ENCODE measurements around the gene CPB2.

DNA sequence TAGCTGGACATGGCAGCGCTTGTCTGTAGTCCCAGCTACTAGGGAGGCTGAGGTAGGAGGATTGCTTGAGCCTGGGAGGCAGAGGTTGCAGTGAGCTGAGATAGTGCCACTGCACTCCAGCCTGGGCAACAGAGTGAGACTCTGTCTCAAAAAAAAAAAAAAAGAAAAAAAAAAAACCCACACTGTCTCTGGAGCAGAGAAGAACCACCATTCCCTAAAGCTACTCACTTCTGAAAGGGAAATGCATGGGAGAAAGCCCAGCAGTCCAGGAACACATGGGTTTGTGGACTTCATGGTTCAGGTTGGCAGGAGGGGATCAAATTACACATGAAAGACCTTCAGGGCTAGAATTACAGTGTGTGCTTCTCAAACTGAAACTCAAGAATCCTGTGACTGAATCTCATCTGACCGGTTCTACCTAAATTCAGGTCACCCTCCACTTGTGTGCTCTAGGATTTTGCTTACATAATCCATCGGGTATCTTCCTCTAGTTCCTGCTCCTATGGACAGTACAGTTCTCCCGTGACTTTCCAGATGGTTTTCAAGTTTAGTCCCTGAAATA, 30.2 kb upstream of the CPB2 start:
- no peak for TF ChIP-seq POLR2A (IDR thresholded peaks at IDR 0.05; ENCODE audit: control extremely low read depth in 1 of 2, low read depth in 2 of 2, low read length in 2 of 2)
- TF ChIP-seq TEAD4 (IDR thresholded peaks at IDR 0.05; ENCODE audit: low read depth, low read length): no peak
- TF ChIP-seq SP2 (IDR thresholded peaks at IDR 0.05; ENCODE audit: low read length): no peak
- TF ChIP-seq GABPA (IDR thresholded peaks at IDR 0.05; ENCODE audit: borderline replicate concordance, insufficient read depth, low read length): no peak
- no peak for TF ChIP-seq RAD21 (IDR thresholded peaks at IDR 0.05 in 1 of 2, conservative IDR thresholded peaks at IDR 0.05 in 1 of 2; ENCODE audit: low read depth in 2 of 2, low read length in 2 of 2)
- no peak for TF ChIP-seq TAF1 (IDR thresholded peaks at IDR 0.05; ENCODE audit: low read depth, low read length)
- no peak for TF ChIP-seq YY1 (IDR thresholded peaks at IDR 0.05; ENCODE audit: low read depth, low read length)
- TF ChIP-seq KDM5A (IDR thresholded peaks at IDR 0.05; ENCODE audit: low read length): no peak

Measured in H1 (cell line).